ENCODE results near the gene ERF. TPM values are rescaled to one million over a fixed set of nuclear protein-coding genes. Genes with fewer than 3 reads are reported as not detected.

The ERF gene
- polyA plus RNA-seq, 1 of the 3 experiments (the other 2 are of a cell fraction) = 89.6 TPM

DNA sequence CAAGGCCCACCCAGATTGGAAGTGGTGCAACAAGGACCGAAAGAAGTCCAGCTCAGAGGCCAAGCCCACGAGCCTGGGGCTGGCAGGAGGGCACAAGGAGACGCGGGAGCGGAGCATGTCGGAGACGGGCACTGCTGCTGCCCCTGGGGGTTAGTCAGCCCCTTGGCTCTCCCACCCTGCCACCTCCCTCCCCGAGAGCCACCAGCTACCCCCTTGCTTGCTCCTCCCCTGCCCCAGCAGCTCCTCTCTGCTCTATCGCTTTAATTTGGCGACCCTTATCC is 32.8 kb upstream of the ERF start:
- no peak overlapping the region for H3K4me2 ChIP-seq
- H3K36me3 ChIP-seq (replicated peaks in 1 of 2; ENCODE audit: control insufficient read depth in 1 of 2, insufficient read depth in 2 of 2, low read length in 1 of 2) = peaks cover 30 to 61% of the 10 kb centered on the region in 2 experiments
- H3F3A ChIP-seq (replicated peaks; ENCODE audit: insufficient read depth) = peaks cover 6% of the 10 kb centered on the region
- peaks cover 18 to 31% of the 10 kb centered on the region in 2 experiments for H3K4me1 ChIP-seq (ENCODE audit: control insufficient read depth in 1 of 2, insufficient read depth in 2 of 2, low read depth in 1 of 2, low read length in 1 of 2)
- peaks cover 24% of the 10 kb centered on the region for H4K20me1 ChIP-seq (ENCODE audit: insufficient read depth)
- no peaks in the 10 kb centered on the region for H3K9me3 ChIP-seq
- POLR2A ChIA-PET = interaction anchor here (1.5 kb wide), 1 partner anchor 41 kb away, joined by 4 read pairs; no protein-coding TSS in a partner anchor
- no peak overlapping the region for H3K4me3 ChIP-seq (ENCODE audit: low read depth in 2 of 2, low read length in 1 of 2)
- H2AFZ ChIP-seq (ENCODE audit: low read depth) = no peak overlapping the region
- WGBS (ENCODE audit: low lambda C conversion rate) = 94% methylated on average over 10 of the region's 10 CpGs
- TF ChIP-seq CHD2 (IDR thresholded peaks at IDR 0.05; ENCODE audit: low read length, partially characterized antibody) (no peak), MEF2A (IDR thresholded peaks at IDR 0.05; ENCODE audit: borderline replicate concordance, low read depth) (no peak), SIN3A (IDR thresholded peaks at IDR 0.05; ENCODE audit: borderline replicate concordance, low read depth, low read length) (no peak)
- TF ChIP-seq, protein P1, sequence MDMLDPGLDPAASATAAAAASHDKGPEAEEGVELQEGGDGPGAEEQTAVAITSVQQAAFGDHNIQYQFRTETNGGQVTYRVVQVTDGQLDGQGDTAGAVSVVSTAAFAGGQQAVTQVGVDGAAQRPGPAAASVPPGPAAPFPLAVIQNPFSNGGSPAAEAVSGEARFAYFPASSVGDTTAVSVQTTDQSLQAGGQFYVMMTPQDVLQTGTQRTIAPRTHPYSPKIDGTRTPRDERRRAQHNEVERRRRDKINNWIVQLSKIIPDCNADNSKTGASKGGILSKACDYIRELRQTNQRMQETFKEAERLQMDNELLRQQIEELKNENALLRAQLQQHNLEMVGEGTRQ (IDR thresholded peaks at IDR 0.05; ENCODE audit: borderline replicate concordance, low read depth, low read length) = no peak
- no peaks in the 10 kb centered on the region for H3K27me3 ChIP-seq (ENCODE audit: insufficient read depth)
- no peak overlapping the region for H3K27ac ChIP-seq (ENCODE audit: low read depth in 2 of 2, low read length in 1 of 2)
- H3K79me2 ChIP-seq (ENCODE audit: insufficient read depth) = peaks cover 44% of the 10 kb centered on the region
- no peaks in the 10 kb centered on the region for H3K9me2 ChIP-seq
- CTCF ChIA-PET = interaction anchor here (0.9 to 2.7 kb wide), 5 partner anchors 8 to 43 kb away, joined by 3 to 11 read pairs (median 4); partner anchors contain the start of genes PAFAH1B3 and PRR19
- H3K9ac ChIP-seq = no peak overlapping the region
- DNase-seq = no peak

DNA sequence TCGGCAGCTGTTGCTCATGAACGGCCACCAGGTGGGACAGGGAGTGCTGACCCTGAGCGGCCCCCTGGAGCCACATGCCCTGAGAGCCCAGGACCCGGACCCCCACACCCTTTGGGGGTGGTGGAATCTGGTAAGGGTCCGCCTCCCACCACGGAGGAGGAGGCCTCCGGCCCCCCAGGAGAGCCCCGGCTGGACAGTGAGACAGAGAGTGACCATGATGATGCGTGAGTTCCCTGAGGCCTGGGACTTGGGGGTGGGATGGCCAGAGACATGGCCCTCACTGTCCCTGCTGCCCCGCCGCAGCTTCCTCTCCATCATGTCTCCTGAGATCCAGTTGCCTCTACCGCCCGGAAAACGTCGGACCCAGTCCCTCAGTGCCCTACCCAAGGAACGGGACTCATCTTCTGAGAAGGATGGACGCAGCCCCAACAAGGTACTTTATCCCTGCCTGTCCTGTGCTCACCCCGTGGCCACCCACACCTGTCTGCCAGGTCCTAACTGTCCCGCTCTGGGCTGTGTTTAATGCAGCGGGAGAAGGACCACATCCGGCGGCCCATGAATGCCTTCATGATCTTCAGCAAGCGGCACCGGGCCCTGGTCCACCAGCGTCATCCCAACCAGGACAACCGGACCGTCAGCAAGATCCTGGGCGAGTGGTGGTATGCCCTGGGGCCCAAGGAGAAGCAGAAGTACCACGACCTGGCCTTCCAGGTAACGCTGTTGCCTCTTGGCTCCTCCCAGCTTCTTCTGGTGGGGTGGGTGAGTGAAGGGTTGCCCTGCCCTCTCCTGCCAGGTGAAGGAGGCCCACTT is 32.3 kb upstream of the ERF start:
- no peaks in the 10 kb centered on the region for H3K9me3 ChIP-seq
- TF ChIP-seq JUND (IDR thresholded peaks at IDR 0.05) = no peak
- TF ChIP-seq, protein P2, sequence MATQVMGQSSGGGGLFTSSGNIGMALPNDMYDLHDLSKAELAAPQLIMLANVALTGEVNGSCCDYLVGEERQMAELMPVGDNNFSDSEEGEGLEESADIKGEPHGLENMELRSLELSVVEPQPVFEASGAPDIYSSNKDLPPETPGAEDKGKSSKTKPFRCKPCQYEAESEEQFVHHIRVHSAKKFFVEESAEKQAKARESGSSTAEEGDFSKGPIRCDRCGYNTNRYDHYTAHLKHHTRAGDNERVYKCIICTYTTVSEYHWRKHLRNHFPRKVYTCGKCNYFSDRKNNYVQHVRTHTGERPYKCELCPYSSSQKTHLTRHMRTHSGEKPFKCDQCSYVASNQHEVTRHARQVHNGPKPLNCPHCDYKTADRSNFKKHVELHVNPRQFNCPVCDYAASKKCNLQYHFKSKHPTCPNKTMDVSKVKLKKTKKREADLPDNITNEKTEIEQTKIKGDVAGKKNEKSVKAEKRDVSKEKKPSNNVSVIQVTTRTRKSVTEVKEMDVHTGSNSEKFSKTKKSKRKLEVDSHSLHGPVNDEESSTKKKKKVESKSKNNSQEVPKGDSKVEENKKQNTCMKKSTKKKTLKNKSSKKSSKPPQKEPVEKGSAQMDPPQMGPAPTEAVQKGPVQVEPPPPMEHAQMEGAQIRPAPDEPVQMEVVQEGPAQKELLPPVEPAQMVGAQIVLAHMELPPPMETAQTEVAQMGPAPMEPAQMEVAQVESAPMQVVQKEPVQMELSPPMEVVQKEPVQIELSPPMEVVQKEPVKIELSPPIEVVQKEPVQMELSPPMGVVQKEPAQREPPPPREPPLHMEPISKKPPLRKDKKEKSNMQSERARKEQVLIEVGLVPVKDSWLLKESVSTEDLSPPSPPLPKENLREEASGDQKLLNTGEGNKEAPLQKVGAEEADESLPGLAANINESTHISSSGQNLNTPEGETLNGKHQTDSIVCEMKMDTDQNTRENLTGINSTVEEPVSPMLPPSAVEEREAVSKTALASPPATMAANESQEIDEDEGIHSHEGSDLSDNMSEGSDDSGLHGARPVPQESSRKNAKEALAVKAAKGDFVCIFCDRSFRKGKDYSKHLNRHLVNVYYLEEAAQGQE (IDR thresholded peaks at IDR 0.05; ENCODE audit: low read depth, low read length) = no peak
- no peak for TF ChIP-seq TAF1 (IDR thresholded peaks at IDR 0.05; ENCODE audit: borderline replicate concordance, low read depth, low read length)
- H3K4me2 ChIP-seq = no peak overlapping the region
- DNase-seq = no peak
- H3K4me1 ChIP-seq (ENCODE audit: control insufficient read depth in 1 of 2, insufficient read depth in 2 of 2, low read depth in 1 of 2, low read length in 1 of 2) = peaks cover 22 to 35% of the 10 kb centered on the region in 2 experiments
- no peak overlapping the region for H3K4me3 ChIP-seq (ENCODE audit: low read depth in 2 of 2, low read length in 1 of 2)
- H4K20me1 ChIP-seq (ENCODE audit: insufficient read depth) = peaks cover 24% of the 10 kb centered on the region
- CTCF ChIA-PET = interaction anchor here (0.9 to 2.7 kb wide), 6 partner anchors 8 to 43 kb away, joined by 3 to 11 read pairs (median 4); partner anchors contain the start of genes PAFAH1B3 and PRR19
- peaks cover 11% of the 10 kb centered on the region for H3F3A ChIP-seq (replicated peaks; ENCODE audit: insufficient read depth)
- no peak overlapping the region for H2AFZ ChIP-seq (ENCODE audit: low read depth)
- peak overlapping the region in 1 of 2 experiments; percentile 54; a peak in 1 of 4 replicates for H3K27ac ChIP-seq (ENCODE audit: low read depth in 2 of 2, low read length in 1 of 2)
- no peak overlapping the region for H3K9ac ChIP-seq
- H3K36me3 ChIP-seq (replicated peaks in 1 of 2; ENCODE audit: control insufficient read depth in 1 of 2, insufficient read depth in 2 of 2, low read length in 1 of 2) = peaks cover 30 to 56% of the 10 kb centered on the region in 2 experiments
- POLR2A ChIA-PET = interaction anchor here (1.5 kb wide), 1 partner anchor 41 kb away, joined by 4 read pairs; no protein-coding TSS in a partner anchor
- 98% methylated on average over 17 of the region's 30 CpGs for WGBS (ENCODE audit: low lambda C conversion rate)
- peaks cover 46% of the 10 kb centered on the region for H3K79me2 ChIP-seq (ENCODE audit: insufficient read depth)
- H3K27me3 ChIP-seq (ENCODE audit: insufficient read depth) = no peaks in the 10 kb centered on the region
- no peaks in the 10 kb centered on the region for H3K9me2 ChIP-seq

Data from SK-N-SH (cell line).